T-helper 17 cell (primary cell): ENCODE results near the gene LSAMP. TPM values are rescaled to one million over a fixed set of nuclear protein-coding genes. Genes with fewer than 3 reads are reported as not detected.

ENCODE experiments used
- ATAC-seq: fragments of 150-1000 bp; cut with Tn5 transposase; 2 replicates; pipeline ENCODE4 v1.10.0; 2021; ENCODE audit warnings: mild to moderate bottlenecking, moderate library complexity
- DNase-seq, 3 donors: peaks; one replicate each; pipeline versions ENCODE4 v3.0.0 to v3.0.0-alpha.2; 2020 to 2021
- H3K9me3 ChIP-seq: one replicate; pipeline ENCODE4 v1.7.0; 2013; ENCODE audit warnings: low read length, mild to moderate bottlenecking; ENCODE audit not compliant: control insufficient read depth, poor library complexity, severe bottlenecking
- H3K27ac Mint-ChIP-seq: one replicate; pipeline ENCODE4 v1.8.0; 2022; ENCODE audit warnings: mild to moderate bottlenecking, moderate library complexity, mixed read lengths
- H3K27me3 Mint-ChIP-seq: one replicate; pipeline ENCODE4 v1.8.0; 2022; ENCODE audit warnings: mixed read lengths
- H3K36me3 Mint-ChIP-seq: one replicate; pipeline ENCODE4 v1.8.0; 2022; ENCODE audit warnings: low read depth, mixed read lengths
- H3K4me1 Mint-ChIP-seq: one replicate; pipeline ENCODE4 v1.8.0; 2022; ENCODE audit warnings: mild to moderate bottlenecking, mixed read lengths
- H3K4me3 Mint-ChIP-seq: one replicate; pipeline ENCODE4 v1.8.0; 2022; ENCODE audit warnings: mild to moderate bottlenecking, moderate library complexity, mixed read lengths
- total RNA-seq, 4 donors: library from RNA in 2 of 4; stranded (reverse) in 2 of 4; gene quantifications; one replicate each; pipeline ENCODE4 v1.2.3 and lab custom pipeline; 2022 to 2026

Gene LSAMP
- total RNA-seq, 2 donors from 2014 or later = not detected

DNA sequence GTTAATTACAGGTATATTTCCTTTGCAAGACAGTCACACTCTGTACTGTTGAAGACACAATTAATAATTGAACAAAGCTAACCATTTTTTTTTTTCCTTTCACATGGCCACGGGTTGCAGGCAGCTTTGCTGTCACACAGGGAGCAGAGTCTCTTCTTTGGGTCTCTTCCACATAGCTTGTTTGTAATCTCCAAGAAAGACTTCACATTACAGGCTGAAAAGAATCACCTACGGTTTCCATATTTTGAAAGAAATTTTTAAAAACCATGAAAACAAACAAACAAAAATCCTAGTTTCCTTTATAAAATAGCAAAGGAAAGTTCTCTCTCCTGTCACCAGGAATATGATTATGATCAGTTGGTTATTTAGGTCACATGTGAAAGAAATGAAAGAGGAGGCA is 429.4 kb downstream of the LSAMP start:
- H3K9me3 ChIP-seq = no peaks in the 10 kb centered on the region
- no peak for DNase-seq
- Mint-ChIP-seq H3K27ac (no peak overlapping the region), H3K4me3 (no peak overlapping the region), H3K27me3 (no peaks in the 10 kb centered on the region), H3K4me1 (no peaks in the 10 kb centered on the region), H3K36me3 (no peaks in the 10 kb centered on the region)
- no peak for ATAC-seq

- no peaks in the 10 kb centered on the region for H3K9me3 ChIP-seq
- DNase-seq (no peak), ATAC-seq (no peak)
- Mint-ChIP-seq H3K4me1 (no peaks in the 10 kb centered on the region), H3K27me3 (no peaks in the 10 kb centered on the region), H3K27ac (no peak overlapping the region), H3K36me3 (no peaks in the 10 kb centered on the region), H3K4me3 (no peak overlapping the region)
These were observed 438.3 kb downstream of the LSAMP start for GRCh38 chr3:116007000-116007399.

DNA sequence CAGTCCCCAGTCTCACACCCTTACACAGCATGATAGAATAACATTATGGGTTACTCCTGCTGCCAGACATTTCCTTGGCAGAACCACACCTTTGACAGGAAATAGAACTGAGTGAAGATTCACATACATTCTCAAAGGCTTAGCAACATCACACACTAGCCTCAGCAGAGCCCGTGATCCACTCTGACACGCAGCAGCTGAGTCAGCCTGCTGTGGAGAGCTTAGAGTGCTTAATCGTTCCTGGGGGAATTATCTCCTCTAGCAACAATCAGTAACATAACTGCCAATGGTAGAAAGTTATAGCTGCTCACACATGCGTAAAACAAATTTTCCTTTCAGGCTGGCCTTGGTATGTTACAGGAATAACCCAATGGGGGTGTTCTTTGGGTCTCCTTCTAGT is 439.9 kb downstream of the LSAMP start:
- H3K4me1 Mint-ChIP-seq = no peaks in the 10 kb centered on the region
- H3K27ac Mint-ChIP-seq = no peak overlapping the region
- H3K9me3 ChIP-seq = no peaks in the 10 kb centered on the region
- no peak for ATAC-seq
- no peak overlapping the region for H3K4me3 Mint-ChIP-seq
- DNase-seq = no peak
- H3K36me3 Mint-ChIP-seq = no peaks in the 10 kb centered on the region
- H3K27me3 Mint-ChIP-seq = no peaks in the 10 kb centered on the region

DNA sequence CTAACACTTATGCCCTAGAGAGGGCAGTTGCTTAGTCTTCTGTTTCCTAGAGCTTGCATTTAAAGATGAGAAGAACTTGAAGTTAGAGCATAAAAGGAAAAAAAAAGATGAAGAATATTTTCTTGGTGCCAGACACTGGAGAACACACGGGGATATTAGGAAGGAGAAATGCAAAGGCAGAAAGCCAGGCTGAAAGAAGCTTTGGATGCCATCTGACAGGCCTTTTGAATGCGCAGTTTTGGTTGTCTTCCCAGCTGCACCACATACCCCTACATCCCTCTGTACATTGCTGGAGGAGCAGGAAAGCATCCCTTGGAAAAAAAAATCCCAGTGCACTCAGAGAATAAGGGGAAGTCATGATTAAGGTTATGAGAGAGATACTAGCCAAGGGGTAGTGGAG is 443.1 kb downstream of the LSAMP start:
- peaks cover 3% of the 10 kb centered on the region for H3K9me3 ChIP-seq
- Mint-ChIP-seq H3K4me1 (no peaks in the 10 kb centered on the region), H3K4me3 (no peak overlapping the region), H3K27ac (no peak overlapping the region), H3K36me3 (no peaks in the 10 kb centered on the region), H3K27me3 (no peaks in the 10 kb centered on the region)
- DNase-seq (no peak), ATAC-seq (no peak)

DNA sequence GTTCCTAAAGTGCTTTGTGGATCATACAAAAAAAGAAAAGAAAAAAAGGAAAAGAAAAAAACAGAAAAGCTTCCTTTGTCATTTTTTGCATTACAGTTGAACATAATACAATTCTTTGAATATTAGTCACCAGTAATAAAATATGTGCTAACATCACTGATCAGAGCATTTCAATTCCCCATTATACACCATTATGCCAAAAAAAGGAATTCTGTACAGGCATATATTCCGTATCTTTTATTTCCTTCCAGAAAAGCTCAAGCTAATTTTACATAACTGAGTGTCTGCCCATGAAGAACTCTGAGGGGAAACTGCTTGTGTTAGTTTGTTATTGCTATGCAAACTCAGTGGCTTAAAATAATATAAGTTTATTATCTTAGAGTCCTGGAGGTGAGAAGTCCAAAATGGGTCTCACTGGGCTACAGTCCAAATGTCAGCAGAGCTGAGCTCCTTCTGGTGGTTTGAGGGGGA is 444.1 kb downstream of the LSAMP start:
- Mint-ChIP-seq H3K27me3 (no peaks in the 10 kb centered on the region), H3K4me1 (no peaks in the 10 kb centered on the region), H3K36me3 (no peaks in the 10 kb centered on the region), H3K27ac (no peak overlapping the region), H3K4me3 (no peak overlapping the region)
- DNase-seq = no peak
- no peak for ATAC-seq
- H3K9me3 ChIP-seq = peaks cover 3% of the 10 kb centered on the region

DNA sequence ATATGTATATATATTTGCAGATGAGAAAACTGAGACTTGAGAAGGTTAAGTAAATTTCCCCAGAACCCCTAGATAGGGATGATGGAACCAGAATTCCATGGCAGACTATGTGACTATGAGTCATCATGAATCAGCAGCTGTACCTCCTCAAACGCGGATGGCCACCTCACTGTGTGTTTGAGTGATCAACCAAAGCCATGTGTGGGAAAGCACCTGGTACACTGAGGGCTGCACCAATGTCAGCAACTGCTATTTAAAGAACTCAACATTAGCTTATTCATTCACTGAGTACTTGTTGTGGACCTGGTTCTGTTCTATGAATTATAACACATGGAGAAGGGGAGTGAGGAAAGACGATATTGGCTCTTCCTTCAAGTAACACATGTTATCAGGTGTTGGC is 445.0 kb downstream of the LSAMP start:
- H3K4me1 Mint-ChIP-seq = no peaks in the 10 kb centered on the region
- ATAC-seq = no peak

GRCh38 chr3:115999613-116000012 is 445.7 kb downstream of the LSAMP start:
- DNase-seq (no peak), ATAC-seq (no peak)
- H3K36me3 Mint-ChIP-seq = no peaks in the 10 kb centered on the region
- H3K9me3 ChIP-seq = peaks cover 3% of the 10 kb centered on the region
- H3K4me3 Mint-ChIP-seq = no peak overlapping the region
- no peaks in the 10 kb centered on the region for H3K4me1 Mint-ChIP-seq
- no peaks in the 10 kb centered on the region for H3K27me3 Mint-ChIP-seq
- no peak overlapping the region for H3K27ac Mint-ChIP-seq

More for the DNA sequence above, 445.0 kb downstream of the LSAMP start:
- H3K27ac Mint-ChIP-seq = no peak overlapping the region
- H3K36me3 Mint-ChIP-seq = no peaks in the 10 kb centered on the region
- no peak overlapping the region for H3K4me3 Mint-ChIP-seq
- no peaks in the 10 kb centered on the region for H3K27me3 Mint-ChIP-seq
- no peak for DNase-seq
- H3K9me3 ChIP-seq = peaks cover 3% of the 10 kb centered on the region

GRCh38 chr3:115999001-115999585 is 446.2 kb downstream of the LSAMP start:
- ATAC-seq (no peak), DNase-seq (no peak)
- H3K4me3 Mint-ChIP-seq = no peak overlapping the region
- no peaks in the 10 kb centered on the region for H3K36me3 Mint-ChIP-seq
- no peaks in the 10 kb centered on the region for H3K4me1 Mint-ChIP-seq
- H3K9me3 ChIP-seq = peaks cover 3% of the 10 kb centered on the region
- H3K27me3 Mint-ChIP-seq = no peaks in the 10 kb centered on the region
- no peak overlapping the region for H3K27ac Mint-ChIP-seq

- Mint-ChIP-seq H3K27ac (no peak overlapping the region), H3K4me3 (no peak overlapping the region), H3K4me1 (no peaks in the 10 kb centered on the region), H3K27me3 (no peaks in the 10 kb centered on the region), H3K36me3 (no peaks in the 10 kb centered on the region)
- H3K9me3 ChIP-seq = peaks cover 3% of the 10 kb centered on the region
- DNase-seq = no peak
- ATAC-seq = no peak
These were observed 448.7 kb downstream of the LSAMP start for GRCh38 chr3:115996420-115997108.

DNA sequence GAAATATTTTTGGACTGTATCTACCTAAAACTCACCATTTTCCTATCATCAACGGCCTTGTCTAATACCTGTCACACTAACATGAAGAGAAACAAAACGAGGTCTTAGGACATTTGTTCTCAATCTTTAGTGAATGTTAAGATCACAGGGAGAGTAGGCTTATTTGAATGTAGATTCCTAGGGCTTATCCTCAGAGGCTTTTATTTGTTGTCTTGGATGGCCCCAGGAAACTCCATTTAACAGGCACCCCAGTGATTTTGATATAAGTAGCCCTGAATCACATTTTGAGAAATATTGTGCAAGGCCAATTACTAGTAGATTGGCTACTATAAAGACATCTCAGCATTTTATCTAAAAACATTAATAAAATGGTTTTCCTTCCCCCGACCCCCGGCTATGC is 454.6 kb downstream of the LSAMP start:
- no peak for ATAC-seq
- no peak for DNase-seq
- Mint-ChIP-seq H3K27me3 (no peaks in the 10 kb centered on the region), H3K27ac (no peak overlapping the region), H3K4me3 (no peak overlapping the region), H3K36me3 (no peaks in the 10 kb centered on the region), H3K4me1 (no peaks in the 10 kb centered on the region)
- no peaks in the 10 kb centered on the region for H3K9me3 ChIP-seq

- DNase-seq = no peak
- no peaks in the 10 kb centered on the region for H3K9me3 ChIP-seq
- no peaks in the 10 kb centered on the region for H3K27me3 Mint-ChIP-seq
- no peaks in the 10 kb centered on the region for H3K36me3 Mint-ChIP-seq
- H3K27ac Mint-ChIP-seq = no peak overlapping the region
- no peaks in the 10 kb centered on the region for H3K4me1 Mint-ChIP-seq
- H3K4me3 Mint-ChIP-seq = no peak overlapping the region
- ATAC-seq = no peak
These were observed 455.4 kb downstream of the LSAMP start for GRCh38 chr3:115989684-115990421.

DNA sequence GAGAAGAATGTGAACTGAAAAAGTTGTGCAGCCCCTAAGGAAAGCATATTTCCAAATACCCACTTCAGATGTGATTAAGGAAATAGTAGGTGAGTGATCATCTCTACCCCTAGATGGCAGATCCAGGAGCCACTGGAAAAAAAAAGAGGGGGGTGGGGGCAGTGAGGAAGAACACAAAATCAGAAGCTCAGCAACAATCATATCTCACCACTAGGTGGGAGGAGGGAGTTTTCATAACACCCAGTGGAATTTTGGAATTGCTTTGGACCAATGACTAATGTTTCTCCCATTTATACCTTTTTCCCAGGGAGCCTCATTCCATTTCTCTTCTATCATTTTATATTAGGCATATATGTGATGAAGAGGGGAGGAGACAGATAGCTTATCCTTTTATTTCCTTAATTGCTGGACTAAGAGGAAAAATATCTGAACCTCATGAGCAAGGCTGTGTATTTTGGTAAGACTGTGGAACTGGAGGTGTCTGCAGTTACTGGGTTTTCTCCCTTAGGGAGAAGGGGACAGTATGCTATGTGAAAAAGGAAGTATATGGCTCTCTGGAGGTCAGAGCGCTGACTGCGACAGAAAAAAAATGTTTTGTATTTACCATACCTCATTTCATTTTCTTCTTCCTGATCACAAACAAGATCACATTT is 458.6 kb downstream of the LSAMP start:
- no peaks in the 10 kb centered on the region for H3K9me3 ChIP-seq
- DNase-seq (no peak), ATAC-seq (no peak)
- Mint-ChIP-seq H3K27me3 (peaks cover 6% of the 10 kb centered on the region), H3K4me3 (no peak overlapping the region), H3K36me3 (peaks cover 2% of the 10 kb centered on the region), H3K27ac (no peak overlapping the region), H3K4me1 (no peaks in the 10 kb centered on the region)

- Mint-ChIP-seq H3K27me3 (peaks cover 6% of the 10 kb centered on the region), H3K4me3 (no peak overlapping the region), H3K36me3 (peaks cover 2% of the 10 kb centered on the region), H3K27ac (no peak overlapping the region), H3K4me1 (no peaks in the 10 kb centered on the region)
- ATAC-seq (no peak), DNase-seq (no peak)
- H3K9me3 ChIP-seq = no peaks in the 10 kb centered on the region
These were observed 462.7 kb downstream of the LSAMP start for GRCh38 chr3:115982629-115983028.
